CD4-positive, alpha-beta T cell (primary cell): Measurements from ENCODE around the gene RNF141. TPM values are rescaled to one million over a fixed set of nuclear protein-coding genes. Genes with fewer than 3 reads are reported as not detected.
A peak's percentile ranks its signal among the peaks of the same experiment; 100 is the strongest.

Source experiments
- ATAC-seq: fragments of 200-7000 bp; cut with Tn5 transposase; one replicate; pipeline ENCODE4 v1.10.0; 2022; ENCODE audit warnings: mild to moderate bottlenecking; ENCODE audit not compliant: poor library complexity
- CTCF ChIA-PET: fragments of 350-600 bp; sonication (Branson Sonifier 250); formaldehyde crosslinking; loops from one replicate; lab custom pipeline; 2021; ENCODE audit warnings: antibody characterized with exemption, inconsistent platforms; lab: Charles Lee
- POLR2A ChIA-PET: fragments of 350-600 bp; sonication (Branson Sonifier 250); formaldehyde crosslinking; loops from one replicate; lab custom pipeline; 2021; ENCODE audit warnings: antibody characterized with exemption, inconsistent platforms; lab: Charles Lee
- DNase-seq, 14 experiments: peaks; one replicate each; pipeline ENCODE4 v3.0.0-alpha.2; 2013 to 2020; ENCODE audit warnings: mixed read lengths in 2 of 14
- H3K27ac ChIP-seq, 2 donors: one replicate each; pipeline versions ENCODE4 v1.5.1 to v1.7.0; 2013; ENCODE audit warnings: low read length in 2 of 2, low read depth in 1 of 2, mild to moderate bottlenecking in 1 of 2
- H3K27me3 ChIP-seq, 2 experiments: 1 replicate in 1 of 2; 2 replicates in 1 of 2; pipeline versions ENCODE4 v1.6.1 to v1.7.0; 2013; ENCODE audit warnings: low read length in 2 of 2, control low read depth in 1 of 2, mild to moderate bottlenecking in 1 of 2, moderate library complexity in 1 of 2; ENCODE audit not compliant: insufficient read depth in 2 of 2, control insufficient read depth in 1 of 2
- H3K36me3 ChIP-seq: one replicate; pipeline ENCODE4 v1.6.1; 2013; ENCODE audit warnings: low read length, control low read depth; ENCODE audit not compliant: insufficient read depth
- H3K4me1 ChIP-seq: one replicate; pipeline ENCODE4 v1.6.1; 2013; ENCODE audit warnings: low read length, control low read depth; ENCODE audit not compliant: insufficient read depth
- H3K4me3 ChIP-seq: one replicate; pipeline ENCODE4 v1.5.1; 2013; ENCODE audit warnings: mild to moderate bottlenecking, low read length, moderate library complexity
- H3K9me3 ChIP-seq, 2 experiments: 1 replicate in 1 of 2; 2 replicates in 1 of 2; pipeline versions ENCODE4 v1.6.1 to v1.7.0; 2013; ENCODE audit warnings: low read length in 2 of 2, mild to moderate bottlenecking in 2 of 2, control low read depth in 1 of 2, moderate library complexity in 1 of 2; ENCODE audit not compliant: control insufficient read depth in 1 of 2, insufficient read depth in 1 of 2
- H3K27ac Mint-ChIP-seq: one replicate; pipeline ENCODE4 v1.8.0; 2020; ENCODE audit warnings: mixed read lengths
- H3K27me3 Mint-ChIP-seq: one replicate; pipeline ENCODE4 v1.8.0; 2021; ENCODE audit warnings: mixed read lengths
- H3K36me3 Mint-ChIP-seq: one replicate; pipeline ENCODE4 v1.8.0; 2021; ENCODE audit warnings: low read depth, mixed read lengths
- H3K4me1 Mint-ChIP-seq: one replicate; pipeline ENCODE4 v1.8.0; 2021; ENCODE audit warnings: low read depth, mixed read lengths
- H3K4me3 Mint-ChIP-seq: one replicate; pipeline ENCODE4 v1.8.0; 2020; ENCODE audit warnings: mild to moderate bottlenecking, mixed read lengths
- H3K9me3 Mint-ChIP-seq: one replicate; pipeline ENCODE4 v1.8.0; 2020; ENCODE audit warnings: mixed read lengths
- intact Hi-C, 2 experiments: fragments of 100-400 bp; cut with DNase I in 1 of 2; cut with micrococcal nuclease in 1 of 2; formaldehyde crosslinking; loops; one replicate each; pipeline versions ENCODE4 v1.15.1 to v1.9.0; 2023 to 2025; cut with DNase I, micrococcal nuclease
- total RNA-seq, 174 experiments: library from RNA in 2 of 174; stranded (reverse) in 2 of 174; gene quantifications; one replicate each; pipeline ENCODE4 v1.2.3 and lab custom pipeline; 2021 to 2026
- TF ChIP-seq, protein P1 (sequence below): fragments of 200-600 bp; IDR thresholded peaks from one replicate; pipeline ENCODE4 v1.8.0; 2022; ENCODE audit warnings: antibody characterized with exemption, mild to moderate bottlenecking

RNF141 gene
- total RNA-seq, 2 experiments from 2014 or later, result 18.0 to 19.0 TPM

- Mint-ChIP-seq H3K4me3 (no peak overlapping the region), H3K9me3 (no peaks in the 10 kb centered on the region), H3K27me3 (no peaks in the 10 kb centered on the region), H3K27ac (no peak overlapping the region), H3K4me1 (peaks cover 8% of the 10 kb centered on the region), H3K36me3 (peaks cover 92% of the 10 kb centered on the region)
- ATAC-seq (peak; percentile 51), DNase-seq (peak in 4 of 14 experiments; percentile 6 to 36 (median 28))
- TF ChIP-seq, protein P1, sequence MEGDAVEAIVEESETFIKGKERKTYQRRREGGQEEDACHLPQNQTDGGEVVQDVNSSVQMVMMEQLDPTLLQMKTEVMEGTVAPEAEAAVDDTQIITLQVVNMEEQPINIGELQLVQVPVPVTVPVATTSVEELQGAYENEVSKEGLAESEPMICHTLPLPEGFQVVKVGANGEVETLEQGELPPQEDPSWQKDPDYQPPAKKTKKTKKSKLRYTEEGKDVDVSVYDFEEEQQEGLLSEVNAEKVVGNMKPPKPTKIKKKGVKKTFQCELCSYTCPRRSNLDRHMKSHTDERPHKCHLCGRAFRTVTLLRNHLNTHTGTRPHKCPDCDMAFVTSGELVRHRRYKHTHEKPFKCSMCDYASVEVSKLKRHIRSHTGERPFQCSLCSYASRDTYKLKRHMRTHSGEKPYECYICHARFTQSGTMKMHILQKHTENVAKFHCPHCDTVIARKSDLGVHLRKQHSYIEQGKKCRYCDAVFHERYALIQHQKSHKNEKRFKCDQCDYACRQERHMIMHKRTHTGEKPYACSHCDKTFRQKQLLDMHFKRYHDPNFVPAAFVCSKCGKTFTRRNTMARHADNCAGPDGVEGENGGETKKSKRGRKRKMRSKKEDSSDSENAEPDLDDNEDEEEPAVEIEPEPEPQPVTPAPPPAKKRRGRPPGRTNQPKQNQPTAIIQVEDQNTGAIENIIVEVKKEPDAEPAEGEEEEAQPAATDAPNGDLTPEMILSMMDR, result no peak
- CTCF ChIA-PET, result interaction anchor here (1.2 to 2.6 kb wide), 2 partner anchors 14 to 52 kb away, joined by 5 to 6 read pairs; partner anchors contain the start of gene RNF141
- H3K4me3 ChIP-seq, result no peak overlapping the region
- intact Hi-C loops, result no loop called here
- no peaks in the 10 kb centered on the region for H3K27me3 ChIP-seq
- no peak overlapping the region for H3K27ac ChIP-seq
- H3K9me3 ChIP-seq, result no peaks in the 10 kb centered on the region
- H3K36me3 ChIP-seq, result peaks cover 88% of the 10 kb centered on the region
- peaks cover 5% of the 10 kb centered on the region for H3K4me1 ChIP-seq
- POLR2A ChIA-PET, result no interaction called here
Measured at GRCh38 chr11:10488934-10489691, 51.9 kb downstream of the RNF141 start.

DNA sequence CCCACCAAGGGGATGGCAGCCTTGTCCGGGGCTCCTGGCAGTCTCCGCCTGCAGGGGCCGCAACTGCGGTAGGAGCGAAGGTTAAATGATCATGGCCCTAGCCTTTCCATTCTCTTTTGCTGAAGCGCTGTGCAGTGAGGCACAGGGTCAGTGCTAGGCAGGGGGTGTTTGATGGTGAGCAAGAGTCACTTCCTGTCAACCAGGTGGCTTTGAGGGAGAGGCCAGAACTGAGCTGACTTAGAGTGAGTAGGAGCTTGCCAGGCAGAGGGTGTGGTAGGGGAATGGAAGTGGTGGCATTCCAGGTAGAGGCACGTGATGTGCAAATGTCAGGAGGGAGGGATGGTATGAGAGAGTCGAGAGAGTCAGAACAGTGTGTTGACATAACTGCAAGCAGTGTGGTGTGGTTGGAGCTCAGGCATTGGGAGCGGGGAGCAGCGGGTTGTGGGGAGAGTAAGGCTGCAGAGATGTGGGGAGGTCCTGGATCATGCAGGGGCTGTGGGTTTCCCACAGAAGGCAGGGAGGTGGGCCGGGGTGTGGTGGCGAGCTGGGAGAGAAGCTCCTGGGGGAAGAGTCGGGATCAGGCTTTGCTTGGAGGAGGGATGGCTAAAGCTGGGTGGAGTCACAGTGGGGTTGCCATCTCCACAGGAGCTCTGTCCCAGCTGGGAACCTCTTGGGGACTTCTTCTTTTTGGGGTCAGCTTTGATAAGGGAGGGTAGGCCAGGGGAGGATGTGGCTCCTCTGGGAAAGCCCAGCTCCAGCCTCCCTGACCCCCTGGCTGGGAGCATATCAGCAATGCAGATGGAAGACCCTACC is 52.7 kb downstream of the RNF141 start:
- peaks cover 8% of the 10 kb centered on the region for H3K4me1 Mint-ChIP-seq
- intact Hi-C loops, result no loop called here
- H3K27ac Mint-ChIP-seq, result peak overlapping the region; percentile 65
- DNase-seq (peak in 1 of 14 experiments; percentile 29), ATAC-seq (no peak)
- Histone ChIP-seq H3K4me3 (no peak overlapping the region), H3K27me3 (no peaks in the 10 kb centered on the region), H3K36me3 (peaks cover 87% of the 10 kb centered on the region), H3K4me1 (peaks cover 5% of the 10 kb centered on the region), H3K27ac (no peak overlapping the region), H3K9me3 (no peaks in the 10 kb centered on the region)
- no peaks in the 10 kb centered on the region for H3K9me3 Mint-ChIP-seq
- no peak overlapping the region for H3K4me3 Mint-ChIP-seq
- H3K27me3 Mint-ChIP-seq, result no peaks in the 10 kb centered on the region
- ChIA-PET POLR2A (no interaction called here), CTCF (interaction anchor here (1.2 to 2.6 kb wide), 2 partner anchors 15 to 52 kb away, joined by 5 to 6 read pairs; partner anchors contain the start of gene RNF141)
- TF ChIP-seq, protein P1, result no peak
- H3K36me3 Mint-ChIP-seq, result peaks cover 92% of the 10 kb centered on the region

- H3K27me3 ChIP-seq, result no peaks in the 10 kb centered on the region
- peaks cover 5% of the 10 kb centered on the region for H3K4me1 ChIP-seq
- POLR2A ChIA-PET, result interaction anchor here (1.0 kb wide), 1 partner anchor 76 kb away, joined by 3 read pairs; no protein-coding TSS in a partner anchor
- Mint-ChIP-seq H3K4me3 (no peak overlapping the region), H3K9me3 (no peaks in the 10 kb centered on the region), H3K27me3 (no peaks in the 10 kb centered on the region), H3K4me1 (peaks cover 12% of the 10 kb centered on the region), H3K36me3 (peaks cover 92% of the 10 kb centered on the region), H3K27ac (no peak overlapping the region)
- no peak overlapping the region for H3K27ac ChIP-seq
- H3K36me3 ChIP-seq, result peaks cover 85% of the 10 kb centered on the region
- CTCF ChIA-PET, result no interaction called here
- peak in 1 of 14 experiments; percentile 19 for DNase-seq
- no peak for ATAC-seq
- TF ChIP-seq, protein P1, result no peak
- no peak overlapping the region for H3K4me3 ChIP-seq
- intact Hi-C loops, result no loop called here
- H3K9me3 ChIP-seq, result no peaks in the 10 kb centered on the region
Measured at GRCh38 chr11:10487002-10487647, 53.9 kb downstream of the RNF141 start.
